Smooth muscle cell of the brain vasculature (primary cell): ENCODE data around the gene RAB36.
A peak's percentile ranks its signal among the peaks of the same experiment; 100 is the strongest.
"Not testable (repeated sequence)": the region's sequence is repeated elsewhere in the genome, so short reads cannot be mapped to it uniquely, and the experiment has no call there.

Experiments used
- DNase-seq: peaks from one replicate; pipeline ENCODE4 v3.0.0-alpha.2; 2012; ENCODE audit warnings: low read depth, low spot score

RAB36 gene

GRCh38 chr22:23120415-23120899, 24.8 kb upstream of the RAB36 start:
- DNase-seq, result no peak

DNA sequence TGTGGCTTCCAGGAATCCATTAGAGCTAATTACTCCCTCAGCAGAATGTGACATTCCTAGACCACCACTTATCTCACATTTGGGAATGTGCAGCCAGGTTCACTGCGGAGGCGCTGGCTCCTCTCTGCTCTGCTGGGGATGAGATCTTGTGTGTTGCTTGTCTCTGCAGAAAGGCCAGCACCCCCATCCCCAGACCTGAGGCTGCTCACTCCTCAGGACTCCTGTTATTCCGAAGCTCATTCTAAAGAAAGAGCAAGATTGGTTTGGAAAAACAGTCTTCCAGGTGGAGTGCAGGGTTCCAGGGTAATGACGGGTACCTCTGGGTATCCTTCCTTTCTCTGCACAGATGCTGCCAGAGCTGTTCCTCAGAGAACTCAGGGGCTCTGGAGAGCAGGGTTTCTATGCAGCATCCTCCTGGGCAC, 24.3 kb upstream of the RAB36 start:
- DNase-seq, result no peak

GRCh38 chr22:23121424-23121823, 23.9 kb upstream of the RAB36 start:
- DNase-seq, result no peak

- no peak for DNase-seq
Observed at GRCh38 chr22:23122216-23122957, 22.9 kb upstream of the RAB36 start.

- DNase-seq, result no peak
Observed at GRCh38 chr22:23122992-23123803, 22.1 kb upstream of the RAB36 start.

- DNase-seq, result no peak
Observed at GRCh38 chr22:23123804-23124254, 21.4 kb upstream of the RAB36 start.

DNA sequence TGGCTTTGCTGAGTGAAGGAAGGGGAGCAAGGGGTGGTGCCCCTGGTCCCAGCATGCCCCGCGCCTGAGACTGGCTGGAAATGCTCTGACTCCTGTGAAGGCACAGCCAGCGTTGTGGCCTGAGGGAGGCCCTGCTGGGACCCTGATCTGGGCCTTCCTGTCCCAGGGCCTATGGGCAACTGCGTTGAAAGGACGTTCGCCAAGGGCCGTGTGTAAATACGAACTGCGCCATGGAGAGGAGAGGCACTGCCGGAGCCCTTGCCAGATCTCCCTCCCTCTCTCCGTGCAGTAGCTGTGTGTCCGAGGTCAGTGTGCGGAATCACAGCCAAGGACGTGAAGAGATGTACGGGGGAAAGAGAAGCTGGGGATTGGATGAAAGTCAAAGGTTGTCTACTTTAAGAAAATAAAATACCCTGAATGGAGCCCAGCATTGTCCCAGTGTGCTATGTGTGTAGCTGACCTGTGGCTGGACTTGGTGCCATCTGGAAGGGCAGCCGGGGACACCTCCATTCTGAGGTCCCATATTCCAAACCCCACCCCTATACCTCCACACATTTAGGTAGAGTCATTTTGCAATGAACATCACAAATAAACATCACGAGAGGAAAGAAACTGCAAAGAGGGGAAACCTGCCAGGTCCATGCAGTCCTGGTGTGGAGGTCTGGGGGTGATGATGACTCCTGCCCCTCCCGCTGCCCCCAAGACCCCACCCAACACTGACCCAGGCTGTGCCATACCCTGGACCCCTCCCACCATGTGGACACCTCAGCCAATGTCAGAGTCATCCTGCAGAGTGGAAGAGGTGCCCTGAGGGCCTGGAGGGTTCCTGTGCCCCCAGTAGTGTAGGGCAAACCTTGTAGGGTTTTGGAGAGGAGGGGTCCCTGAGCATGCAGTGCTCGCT, 20.4 kb upstream of the RAB36 start:
- DNase-seq, result no peak

- DNase-seq, result no peak
Observed at GRCh38 chr22:23125512-23126103, 19.7 kb upstream of the RAB36 start.

- DNase-seq, result no peak
Observed at GRCh38 chr22:23126165-23127054, 18.9 kb upstream of the RAB36 start.

DNA sequence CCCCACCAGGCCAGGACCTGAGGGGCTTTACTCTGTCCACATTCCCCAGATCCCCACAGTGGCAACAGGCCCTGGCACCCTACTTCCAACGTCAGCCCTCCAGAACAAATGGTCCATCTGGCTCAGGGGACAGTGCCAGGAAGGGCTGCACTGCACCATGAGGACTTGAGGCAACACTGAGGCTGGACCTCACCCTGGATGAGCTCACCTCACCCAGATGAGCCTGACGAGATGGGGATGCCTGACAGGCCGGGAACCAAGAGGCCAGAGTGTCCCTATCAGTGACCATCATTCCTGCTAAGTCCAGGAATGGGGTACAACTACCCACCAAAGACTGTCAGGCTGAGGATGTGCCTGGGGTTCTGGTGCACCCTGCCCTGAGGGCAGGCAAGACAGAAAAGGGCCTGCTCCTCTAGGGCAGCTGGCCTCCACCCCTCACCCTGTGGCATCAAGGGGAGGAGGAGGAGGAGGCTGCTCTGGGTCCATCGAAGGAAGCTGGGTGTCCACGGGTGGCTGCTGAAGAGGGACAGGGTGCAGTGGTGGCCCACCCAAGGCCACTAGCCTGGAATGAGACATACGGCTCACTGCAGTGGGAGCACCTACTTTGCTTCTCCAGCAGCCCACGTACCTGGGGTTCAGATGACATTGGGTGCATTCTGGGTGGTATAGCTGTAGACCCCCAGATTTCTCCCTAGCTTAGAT, 18.1 kb upstream of the RAB36 start:
- no peak for DNase-seq

GRCh38 chr22:23127788-23128187, 17.5 kb upstream of the RAB36 start:
- DNase-seq, result no peak

DNA sequence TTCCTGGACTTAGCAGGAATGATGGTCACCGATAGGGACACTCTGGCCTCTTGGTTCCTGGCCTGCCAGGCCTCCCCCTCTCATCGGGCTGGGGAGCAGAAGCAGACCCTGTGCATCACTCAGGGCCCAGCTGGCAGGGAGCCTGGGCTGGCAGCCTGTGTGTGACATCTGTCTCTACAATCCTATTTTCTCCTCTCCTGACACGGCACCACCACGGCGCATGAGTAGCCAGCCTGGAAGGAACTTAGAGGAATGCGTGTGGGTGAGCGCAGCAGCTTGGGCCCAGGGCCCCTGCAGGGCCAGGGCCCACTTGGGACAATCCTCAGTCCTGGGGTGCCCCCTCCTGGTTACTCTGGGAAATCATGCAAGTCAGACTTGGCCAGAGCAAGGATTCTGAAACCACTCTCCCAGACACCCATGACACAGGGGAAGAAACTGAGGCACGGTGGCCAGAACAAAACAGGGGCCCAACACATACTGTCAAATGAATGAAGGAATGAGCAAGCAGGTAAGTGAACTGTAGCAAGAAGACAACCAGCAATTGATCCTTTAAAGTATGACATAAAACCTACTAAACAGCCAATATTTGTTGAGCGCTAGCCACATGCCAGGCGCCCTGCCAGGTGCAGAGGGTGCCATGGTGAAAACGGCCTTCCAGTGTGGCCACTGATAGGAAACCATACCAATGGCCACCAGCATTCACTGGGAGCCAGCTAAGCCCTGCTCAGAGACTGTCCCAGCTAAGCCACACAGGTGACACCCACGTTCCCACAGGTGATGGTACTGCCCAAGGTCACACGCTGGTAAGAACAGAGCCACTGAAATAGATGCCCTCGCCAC, 16.8 kb upstream of the RAB36 start:
- peak; percentile 54 for DNase-seq

GRCh38 chr22:23129149-23129548, 16.1 kb upstream of the RAB36 start:
- DNase-seq, result no peak

DNA sequence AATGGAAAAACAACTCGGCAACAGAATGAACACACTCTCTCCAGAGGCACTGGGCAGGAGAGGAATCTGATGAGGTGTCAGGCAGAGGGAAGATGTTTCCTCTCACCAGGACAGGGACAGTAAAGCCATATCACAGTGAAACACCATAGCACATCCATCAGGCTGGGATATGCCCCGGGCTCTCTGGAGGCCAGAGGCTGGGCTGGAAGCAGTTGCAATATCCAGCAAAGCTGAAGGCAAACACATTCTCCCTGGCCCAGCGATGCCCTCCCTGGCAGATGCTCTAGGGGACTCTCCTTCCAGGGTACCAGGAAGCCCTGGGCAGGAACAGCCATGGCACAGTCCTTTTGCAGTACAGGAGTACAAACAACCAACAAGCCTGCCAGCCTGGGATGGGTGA, 14.6 kb upstream of the RAB36 start:
- no peak for DNase-seq

- DNase-seq, result no peak
Observed at GRCh38 chr22:23131931-23132330, 13.3 kb upstream of the RAB36 start.

- no peak for DNase-seq
Observed at GRCh38 chr22:23132376-23133091, 12.7 kb upstream of the RAB36 start.

GRCh38 chr22:23133922-23134321, 11.4 kb upstream of the RAB36 start:
- DNase-seq, result no peak

DNA sequence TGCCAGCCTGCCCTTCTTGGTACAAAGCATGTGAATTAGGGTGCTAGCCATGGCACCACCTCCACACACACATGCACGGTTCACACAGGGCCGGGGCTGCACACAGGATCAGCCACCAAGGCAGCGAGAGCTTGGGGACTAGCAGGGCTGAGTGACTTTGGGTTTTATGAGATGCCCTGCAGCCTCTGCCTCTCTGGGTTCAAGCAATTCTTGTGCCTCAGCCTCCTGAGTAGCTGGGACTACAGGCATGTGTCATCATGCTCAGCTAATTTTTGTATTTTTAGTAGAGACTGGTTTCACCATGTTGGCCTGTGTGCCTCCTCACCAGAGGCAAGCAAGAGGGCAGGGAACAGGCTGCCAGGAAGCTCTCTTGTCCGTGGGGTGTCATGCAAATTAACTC, 8.3 kb upstream of the RAB36 start:
- DNase-seq, result not testable (repeated sequence)
